HepG2 (cell line): ENCODE results near the gene TEX22. TPM values are rescaled to one million over a fixed set of nuclear protein-coding genes. Genes with fewer than 3 reads are reported as not detected.

Source experiments
- KLF13 ChIP-seq: sonication (generic); formaldehyde crosslinking; IDR thresholded peaks from 2 replicates; pipeline ENCODE4 v1.4.0; 2020; ENCODE audit warnings: mild to moderate bottlenecking, missing genetic modification reagents
- KLF15 ChIP-seq: sonication (generic); formaldehyde crosslinking; IDR thresholded peaks from 2 replicates; pipeline ENCODE4 v1.8.1; 2023; ENCODE audit warnings: borderline replicate concordance, mild to moderate bottlenecking, inconsistent platforms, missing genetic modification reagents, mixed read lengths
- RBM22 ChIP-seq: fragments of 200-400 bp; formaldehyde crosslinking; optimal IDR thresholded peaks from 2 replicates; pipeline ENCODE3; 2017; ENCODE audit warnings: mild to moderate bottlenecking, low read length, moderate library complexity
- SIX1 ChIP-seq: sonication (generic); formaldehyde crosslinking; IDR thresholded peaks from 2 replicates; pipeline ENCODE4 v1.4.0; 2020; ENCODE audit warnings: missing genetic modification reagents, borderline replicate concordance
- SOX13 ChIP-seq, 3 experiments: fragments of 450-650 bp in 1 of 3; sonication (generic) in 1 of 3; formaldehyde crosslinking in 1 of 3; IDR thresholded peaks in 2 of 3; conservative IDR thresholded peaks in 1 of 3; 2 replicates each; pipeline versions ENCODE4 v1.5.0 to v1.6.1; 2016 to 2020; ENCODE audit warnings: antibody characterized with exemption in 1 of 3, mild to moderate bottlenecking in 1 of 3, missing compliant biosample characterization in 1 of 3, missing genetic modification reagents in 1 of 3, moderate library complexity in 1 of 3
- SP140L ChIP-seq: sonication (generic); formaldehyde crosslinking; IDR thresholded peaks from 2 replicates; pipeline ENCODE4 v1.4.0; 2020; ENCODE audit warnings: missing genetic modification reagents, borderline replicate concordance
- SP5 ChIP-seq: IDR thresholded peaks from 2 replicates; pipeline ENCODE4 v1.6.1; 2016; ENCODE audit warnings: low read depth, borderline replicate concordance
- TARDBP ChIP-seq: sonication (generic); formaldehyde crosslinking; IDR thresholded peaks from 2 replicates; pipeline ENCODE4 v1.8.0; 2022; ENCODE audit warnings: mild to moderate bottlenecking, missing genetic modification reagents
- TEAD3 ChIP-seq: optimal IDR thresholded peaks from 2 replicates; pipeline ENCODE3; 2016; ENCODE audit warnings: borderline replicate concordance
- ZFP91 ChIP-seq: sonication (generic); formaldehyde crosslinking; IDR thresholded peaks from 2 replicates; pipeline ENCODE4 v1.9.0; 2022; ENCODE audit warnings: missing genetic modification reagents, mild to moderate bottlenecking, borderline replicate concordance
- ZNF18 ChIP-seq: sonication (generic); formaldehyde crosslinking; IDR thresholded peaks from 2 replicates; pipeline ENCODE4 v1.8.0; 2022; ENCODE audit warnings: mild to moderate bottlenecking, missing genetic modification reagents; ENCODE audit not compliant: insufficient replicate concordance
- polyA plus RNA-seq, 8 experiments: library from polyadenylated mRNA; depleted of rRNA in 3 of 8; stranded (reverse) in 7 of 8; unstranded in 1 of 8; fragments of >200 nt; fragmentation: Illumina TruSeq in 4 of 8; extraction: Trizol in 4 of 8; gene quantifications; 2 replicates each; pipeline versions ENCODE4 v1.2.1 to v1.2.3, GENCODE V29; 2011 to 2016; ENCODE audit warnings: low read depth in 4 of 8, missing spikeins in 1 of 8, mixed read lengths in 1 of 8; ENCODE audit not compliant: insufficient read depth in 1 of 8
- total RNA-seq, 5 experiments: library from RNA; depleted of rRNA; stranded (reverse); fragments of >200 nt; fragmentation: Illumina TruSeq; extraction: Trizol; gene quantifications; 2 replicates each; pipeline ENCODE4 v1.2.3, GENCODE V29; 2016; ENCODE audit warnings: low read depth in 1 of 5
- TF ChIP-seq, protein P1 (sequence below): sonication (generic); formaldehyde crosslinking; IDR thresholded peaks from 2 replicates; pipeline ENCODE4 v1.4.0; 2020; ENCODE audit warnings: mild to moderate bottlenecking, missing genetic modification reagents
- TF ChIP-seq, protein P2 (sequence below): IDR thresholded peaks from 2 replicates; pipeline ENCODE4 v1.6.1; 2012; ENCODE audit warnings: low read length, improper control_type of control experiment
- TF ChIP-seq, protein P3 (sequence below): sonication (generic); formaldehyde crosslinking; IDR thresholded peaks from 2 replicates; pipeline ENCODE4 v1.4.0; 2020; ENCODE audit warnings: missing genetic modification reagents
- TF ChIP-seq, protein P4 (sequence below): IDR thresholded peaks from 2 replicates; pipeline ENCODE4 v1.6.1; 2016; ENCODE audit warnings: low read depth

The TEX22 gene
- total and polyA plus RNA-seq, 2 of the 13 experiments (the other 11 are each of a cell fraction or from before 2014, with no cell fraction given): 0.07 to 0.27 TPM

DNA sequence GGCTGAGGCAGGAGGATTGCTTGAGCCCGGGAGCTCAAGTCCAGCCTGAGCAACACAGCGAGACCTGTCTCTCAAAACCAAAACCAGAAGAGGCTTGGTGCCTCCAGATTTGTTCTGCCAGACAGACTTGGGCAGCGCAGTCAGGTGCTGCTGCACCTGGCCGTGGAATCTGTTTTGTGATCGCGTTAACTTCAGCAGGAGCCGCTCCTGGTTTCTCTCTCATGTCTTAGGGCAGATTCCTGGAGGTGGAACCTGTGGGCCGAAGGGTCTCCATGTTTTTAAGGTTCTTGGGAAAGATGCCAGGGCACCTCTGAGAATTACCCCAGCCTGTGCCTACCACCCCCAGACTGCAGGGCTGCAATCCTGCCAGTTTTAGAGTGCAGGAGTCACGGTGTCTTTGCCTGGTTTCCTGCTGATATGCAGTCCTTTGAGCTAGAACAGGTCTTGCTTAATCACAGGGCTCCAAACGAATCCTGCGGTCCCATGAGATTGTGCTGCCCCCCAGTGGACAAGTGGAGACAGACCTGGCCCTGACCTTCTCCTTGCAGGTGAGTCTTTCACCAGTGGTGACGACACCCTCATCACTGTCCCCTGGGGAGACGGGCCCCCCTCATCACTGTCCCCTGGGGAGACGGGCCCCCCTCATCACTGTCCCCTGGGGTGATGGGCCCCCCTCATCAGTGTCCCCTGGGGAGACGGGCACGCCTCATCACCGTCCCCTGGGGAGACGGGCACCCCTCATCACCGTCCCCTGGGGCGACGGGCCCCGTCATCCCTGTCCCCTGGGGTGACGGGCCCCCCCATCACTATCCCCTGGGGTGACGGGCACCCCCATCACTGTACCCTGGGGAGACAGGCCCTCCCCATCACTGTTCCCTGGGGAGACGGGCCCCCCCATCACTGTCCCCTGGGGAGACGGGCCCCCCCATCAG is 46.2 kb upstream of the TEX22 start (continued):
- TF ChIP-seq, protein P1, sequence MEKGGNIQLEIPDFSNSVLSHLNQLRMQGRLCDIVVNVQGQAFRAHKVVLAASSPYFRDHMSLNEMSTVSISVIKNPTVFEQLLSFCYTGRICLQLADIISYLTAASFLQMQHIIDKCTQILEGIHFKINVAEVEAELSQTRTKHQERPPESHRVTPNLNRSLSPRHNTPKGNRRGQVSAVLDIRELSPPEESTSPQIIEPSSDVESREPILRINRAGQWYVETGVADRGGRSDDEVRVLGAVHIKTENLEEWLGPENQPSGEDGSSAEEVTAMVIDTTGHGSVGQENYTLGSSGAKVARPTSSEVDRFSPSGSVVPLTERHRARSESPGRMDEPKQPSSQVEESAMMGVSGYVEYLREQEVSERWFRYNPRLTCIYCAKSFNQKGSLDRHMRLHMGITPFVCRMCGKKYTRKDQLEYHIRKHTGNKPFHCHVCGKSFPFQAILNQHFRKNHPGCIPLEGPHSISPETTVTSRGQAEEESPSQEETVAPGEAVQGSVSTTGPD: no peak
- TF ChIP-seq KLF13 (no peak), KLF15 (CRISPR knock-in tag) (no peak), TEAD3 (peak; percentile 36), SP5 (CRISPR knock-in tag) (no peak), ZNF18 (CRISPR knock-in tag) (no peak), RBM22 (no peak), SIX1 (CRISPR knock-in tag) (no peak), TARDBP (CRISPR knock-in tag) (peak; percentile 58; the same call in 1 of the 2 replicates), ZFP91 (CRISPR knock-in tag) (peak; percentile 38; the same call in 1 of the 2 replicates), SOX13 (IDR thresholded peaks at IDR 0.05) (no peak), SOX13 (CRISPR knock-in tag; conservative IDR thresholded peaks at IDR 0.05 in 1 of 2, IDR thresholded peaks at IDR 0.05 in 1 of 2) (no peak), SP140L (CRISPR knock-in tag) (no peak)
- TF ChIP-seq, protein P2, sequence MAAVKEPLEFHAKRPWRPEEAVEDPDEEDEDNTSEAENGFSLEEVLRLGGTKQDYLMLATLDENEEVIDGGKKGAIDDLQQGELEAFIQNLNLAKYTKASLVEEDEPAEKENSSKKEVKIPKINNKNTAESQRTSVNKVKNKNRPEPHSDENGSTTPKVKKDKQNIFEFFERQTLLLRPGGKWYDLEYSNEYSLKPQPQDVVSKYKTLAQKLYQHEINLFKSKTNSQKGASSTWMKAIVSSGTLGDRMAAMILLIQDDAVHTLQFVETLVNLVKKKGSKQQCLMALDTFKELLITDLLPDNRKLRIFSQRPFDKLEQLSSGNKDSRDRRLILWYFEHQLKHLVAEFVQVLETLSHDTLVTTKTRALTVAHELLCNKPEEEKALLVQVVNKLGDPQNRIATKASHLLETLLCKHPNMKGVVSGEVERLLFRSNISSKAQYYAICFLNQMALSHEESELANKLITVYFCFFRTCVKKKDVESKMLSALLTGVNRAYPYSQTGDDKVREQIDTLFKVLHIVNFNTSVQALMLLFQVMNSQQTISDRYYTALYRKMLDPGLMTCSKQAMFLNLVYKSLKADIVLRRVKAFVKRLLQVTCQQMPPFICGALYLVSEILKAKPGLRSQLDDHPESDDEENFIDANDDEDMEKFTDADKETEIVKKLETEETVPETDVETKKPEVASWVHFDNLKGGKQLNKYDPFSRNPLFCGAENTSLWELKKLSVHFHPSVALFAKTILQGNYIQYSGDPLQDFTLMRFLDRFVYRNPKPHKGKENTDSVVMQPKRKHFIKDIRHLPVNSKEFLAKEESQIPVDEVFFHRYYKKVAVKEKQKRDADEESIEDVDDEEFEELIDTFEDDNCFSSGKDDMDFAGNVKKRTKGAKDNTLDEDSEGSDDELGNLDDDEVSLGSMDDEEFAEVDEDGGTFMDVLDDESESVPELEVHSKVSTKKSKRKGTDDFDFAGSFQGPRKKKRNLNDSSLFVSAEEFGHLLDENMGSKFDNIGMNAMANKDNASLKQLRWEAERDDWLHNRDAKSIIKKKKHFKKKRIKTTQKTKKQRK: no peak
- TF ChIP-seq, protein P3, sequence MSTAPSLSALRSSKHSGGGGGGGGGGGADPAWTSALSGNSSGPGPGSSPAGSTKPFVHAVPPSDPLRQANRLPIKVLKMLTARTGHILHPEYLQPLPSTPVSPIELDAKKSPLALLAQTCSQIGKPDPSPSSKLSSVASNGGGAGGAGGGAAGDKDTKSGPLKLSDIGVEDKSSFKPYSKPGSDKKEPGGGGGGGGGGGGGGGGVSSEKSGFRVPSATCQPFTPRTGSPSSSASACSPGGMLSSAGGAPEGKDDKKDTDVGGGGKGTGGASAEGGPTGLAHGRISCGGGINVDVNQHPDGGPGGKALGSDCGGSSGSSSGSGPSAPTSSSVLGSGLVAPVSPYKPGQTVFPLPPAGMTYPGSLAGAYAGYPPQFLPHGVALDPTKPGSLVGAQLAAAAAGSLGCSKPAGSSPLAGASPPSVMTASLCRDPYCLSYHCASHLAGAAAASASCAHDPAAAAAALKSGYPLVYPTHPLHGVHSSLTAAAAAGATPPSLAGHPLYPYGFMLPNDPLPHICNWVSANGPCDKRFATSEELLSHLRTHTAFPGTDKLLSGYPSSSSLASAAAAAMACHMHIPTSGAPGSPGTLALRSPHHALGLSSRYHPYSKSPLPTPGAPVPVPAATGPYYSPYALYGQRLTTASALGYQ (CRISPR knock-in tag): no peak
- TF ChIP-seq, protein P4, sequence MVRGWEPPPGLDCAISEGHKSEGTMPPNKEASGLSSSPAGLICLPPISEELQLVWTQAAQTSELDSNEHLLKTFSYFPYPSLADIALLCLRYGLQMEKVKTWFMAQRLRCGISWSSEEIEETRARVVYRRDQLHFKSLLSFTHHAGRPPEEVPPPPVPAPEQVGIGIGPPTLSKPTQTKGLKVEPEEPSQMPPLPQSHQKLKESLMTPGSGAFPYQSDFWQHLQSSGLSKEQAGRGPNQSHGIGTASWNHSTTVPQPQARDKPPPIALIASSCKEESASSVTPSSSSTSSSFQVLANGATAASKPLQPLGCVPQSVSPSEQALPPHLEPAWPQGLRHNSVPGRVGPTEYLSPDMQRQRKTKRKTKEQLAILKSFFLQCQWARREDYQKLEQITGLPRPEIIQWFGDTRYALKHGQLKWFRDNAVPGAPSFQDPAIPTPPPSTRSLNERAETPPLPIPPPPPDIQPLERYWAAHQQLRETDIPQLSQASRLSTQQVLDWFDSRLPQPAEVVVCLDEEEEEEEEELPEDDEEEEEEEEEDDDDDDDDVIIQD: no peak
